Measurements from ENCODE around the gene MEF2C.

The MEF2C gene

GRCh38 chr5:88826646-88827585, 56.1 kb downstream of the MEF2C start:
- DNase-seq (ENCODE audit: low spot score) = peak; percentile 34

GRCh38 chr5:88825584-88826315, 57.2 kb downstream of the MEF2C start:
- DNase-seq (ENCODE audit: low spot score) = no peak

DNA sequence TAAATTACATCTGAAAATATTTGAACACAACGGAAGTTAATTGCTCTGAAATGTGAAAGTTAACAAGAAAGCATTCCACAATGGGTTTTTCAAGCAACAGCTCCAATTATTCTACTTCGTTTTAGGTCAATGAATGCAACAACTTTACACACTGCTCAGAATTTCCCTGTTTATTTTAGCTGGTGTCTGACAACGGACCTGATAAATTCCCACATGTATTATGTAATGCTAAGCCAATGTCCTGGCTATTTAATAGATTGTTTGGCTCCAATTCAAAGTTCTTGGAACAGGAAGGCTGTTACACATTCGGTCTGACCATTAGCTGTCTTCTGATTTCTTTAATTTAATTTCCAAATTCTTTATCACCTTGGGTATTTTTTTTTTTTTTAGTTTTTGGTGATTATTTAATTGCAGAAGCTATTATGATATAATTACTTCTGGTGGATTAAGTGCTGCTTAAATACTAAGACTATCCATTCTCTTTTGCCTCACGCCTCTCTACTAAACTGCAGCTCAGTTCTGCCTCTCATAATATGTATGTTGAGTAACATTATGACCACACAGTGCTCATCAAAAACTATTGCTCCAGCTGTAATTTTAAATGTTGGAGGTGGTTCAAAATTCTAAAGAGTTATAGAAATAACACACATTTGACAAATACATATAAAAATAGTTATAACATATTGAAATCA, 57.9 kb downstream of the MEF2C start:
- no peak for DNase-seq (ENCODE audit: low spot score)

DNA sequence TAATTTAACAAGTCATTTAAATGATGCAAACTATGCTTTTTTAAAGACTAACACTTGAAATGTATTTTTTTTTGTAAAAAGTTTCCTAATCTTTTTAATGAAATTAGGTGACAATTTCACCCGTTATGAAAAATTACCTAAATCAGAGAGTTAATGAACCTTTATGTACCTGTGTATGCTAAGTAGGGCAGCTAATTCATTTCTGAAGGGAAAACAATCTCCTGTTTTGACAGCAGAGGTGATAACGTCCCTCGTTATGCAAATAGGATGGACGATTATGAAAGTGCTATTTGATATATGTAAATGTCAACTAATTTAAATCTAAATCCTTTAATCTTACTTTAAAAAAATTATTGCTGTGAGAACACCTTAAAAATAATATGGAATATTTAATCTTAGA, 58.8 kb downstream of the MEF2C start:
- DNase-seq (ENCODE audit: low spot score) = no peak

GRCh38 chr5:88823201-88823600, 59.8 kb downstream of the MEF2C start:
- no peak for DNase-seq (ENCODE audit: low spot score)

- DNase-seq (ENCODE audit: low spot score) = no peak
These were observed 61.8 kb downstream of the MEF2C start for GRCh38 chr5:88821161-88821560.

DNA sequence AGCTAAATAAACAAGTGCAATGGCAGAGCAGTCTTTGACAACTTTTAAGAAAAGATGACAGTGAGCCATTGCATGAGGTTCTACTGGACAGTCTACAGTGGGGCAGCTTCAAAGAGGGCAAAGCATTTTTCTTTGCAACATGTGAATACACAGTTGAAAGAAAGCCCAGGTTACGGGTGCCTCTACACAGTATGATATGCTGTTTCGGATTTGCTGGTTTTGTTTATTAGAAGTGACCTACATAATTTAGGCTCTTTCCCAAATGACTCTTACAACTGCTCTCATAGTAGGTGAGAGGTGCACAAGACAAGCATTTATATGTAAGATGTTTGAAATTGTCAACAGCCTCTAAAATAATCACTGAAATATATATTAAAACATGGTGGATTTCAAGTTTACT, 62.4 kb downstream of the MEF2C start:
- DNase-seq (ENCODE audit: low spot score) = no peak

DNA sequence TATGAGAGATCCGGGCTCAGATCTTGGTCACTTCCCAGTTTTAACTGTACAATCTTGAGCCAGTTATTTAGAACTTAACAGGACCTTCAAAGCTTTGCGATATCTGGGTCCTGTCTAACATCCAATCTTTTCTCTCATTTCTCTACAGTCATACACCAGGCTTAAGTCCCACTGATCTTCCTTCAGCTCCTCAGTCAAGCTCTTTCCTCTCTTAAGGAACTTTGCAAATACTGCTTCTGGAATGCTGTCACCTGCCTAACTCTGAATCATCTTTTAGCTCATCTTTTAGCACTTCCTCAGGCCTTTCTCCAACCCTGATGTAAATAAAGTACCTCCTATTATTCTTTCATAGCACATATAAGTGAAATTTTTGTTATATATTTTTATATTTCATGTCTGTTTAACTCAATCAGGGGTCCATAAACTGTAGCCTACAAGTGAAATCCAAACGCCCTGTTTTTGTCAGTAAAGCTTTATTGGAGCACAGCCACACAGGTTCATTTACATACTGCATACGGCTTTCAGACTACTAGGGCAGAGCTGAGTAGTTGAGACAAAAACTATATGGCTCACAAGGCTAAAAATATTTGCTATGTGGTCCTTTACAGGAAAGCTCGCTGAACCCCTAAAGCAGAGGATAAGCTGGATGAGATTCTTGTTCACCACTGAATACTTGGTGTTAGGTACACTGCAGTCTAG, 63.5 kb downstream of the MEF2C start:
- no peak for DNase-seq (ENCODE audit: low spot score)

- DNase-seq (ENCODE audit: low spot score) = no peak
These were observed 64.7 kb downstream of the MEF2C start for GRCh38 chr5:88818296-88818695.

- DNase-seq (ENCODE audit: low spot score) = no peak
These were observed 66.8 kb downstream of the MEF2C start for GRCh38 chr5:88816195-88816594.

DNA sequence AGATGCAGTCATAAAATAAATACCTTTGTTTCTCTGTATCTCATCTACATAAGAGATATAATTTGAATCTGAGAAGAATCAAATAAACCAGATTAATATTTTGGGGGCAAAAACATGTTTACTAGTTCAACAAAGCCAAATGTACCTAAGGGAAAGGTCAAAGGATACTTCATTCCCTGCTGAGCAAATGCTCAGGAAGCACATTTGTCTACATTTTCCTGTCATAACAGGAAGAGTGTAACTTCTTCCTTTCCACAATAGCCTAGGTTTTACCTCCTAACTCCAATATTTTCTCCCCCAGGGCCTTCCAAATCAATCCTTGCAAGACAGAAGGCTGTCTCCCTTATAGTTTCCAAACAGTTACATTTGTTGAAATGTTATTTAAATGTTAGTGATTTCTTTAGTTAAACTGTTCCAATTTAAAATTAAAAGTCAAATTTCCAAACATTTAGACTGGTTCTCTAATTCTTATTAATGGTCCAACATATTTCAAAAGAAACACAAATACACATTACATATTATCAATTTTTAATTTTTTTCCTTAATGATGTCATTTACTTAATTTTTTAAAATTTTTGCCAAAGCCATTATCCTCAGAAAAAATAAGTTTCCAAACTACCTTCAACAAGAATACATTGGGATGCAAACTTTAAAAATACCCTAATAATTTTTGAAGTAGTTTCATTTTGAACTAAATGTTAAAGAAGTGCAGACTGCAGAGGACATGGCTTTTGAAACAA, 67.8 kb downstream of the MEF2C start:
- DNase-seq (ENCODE audit: low spot score) = no peak

- no peak for DNase-seq (ENCODE audit: low spot score)
These were observed 69.0 kb downstream of the MEF2C start for GRCh38 chr5:88813805-88814575.

DNA sequence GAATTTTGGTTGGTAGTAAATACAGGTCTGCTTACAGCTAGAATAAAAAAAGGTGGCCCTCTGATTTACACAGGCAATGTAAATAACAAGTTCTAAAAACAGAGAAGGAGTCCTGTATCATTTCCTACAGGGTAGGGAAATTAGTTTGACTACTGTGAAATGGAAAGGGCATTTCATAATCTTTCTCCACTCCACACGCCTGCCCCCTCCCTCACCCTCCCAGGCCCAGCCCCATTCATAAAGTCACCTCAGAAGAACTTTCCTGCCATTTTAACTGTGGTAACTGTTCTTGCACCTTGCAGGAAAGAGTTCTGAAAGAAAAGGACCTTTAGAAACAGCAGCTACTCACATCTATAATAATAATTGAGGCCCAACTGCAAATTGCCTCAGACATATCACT, 69.7 kb downstream of the MEF2C start:
- no peak for DNase-seq (ENCODE audit: low spot score)

DNA sequence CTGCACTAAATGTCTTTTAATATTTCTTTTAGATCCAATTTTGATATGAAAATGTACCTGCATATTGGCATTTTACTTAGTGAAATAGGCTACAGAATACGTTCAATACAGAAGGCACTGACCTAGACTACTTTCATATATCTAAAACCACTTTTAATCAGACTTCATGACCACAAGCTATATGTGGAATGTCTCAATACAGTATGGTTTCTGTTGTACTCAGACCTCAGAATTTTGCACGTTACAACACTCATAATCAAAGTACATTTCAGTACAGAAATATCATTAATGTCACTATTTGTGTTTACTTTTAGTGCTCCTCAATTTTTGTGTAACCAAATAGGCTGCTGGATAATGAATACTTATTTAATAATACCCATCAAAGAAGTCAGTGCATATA, 74.8 kb downstream of the MEF2C start:
- no peak for DNase-seq (ENCODE audit: low spot score)

DNA sequence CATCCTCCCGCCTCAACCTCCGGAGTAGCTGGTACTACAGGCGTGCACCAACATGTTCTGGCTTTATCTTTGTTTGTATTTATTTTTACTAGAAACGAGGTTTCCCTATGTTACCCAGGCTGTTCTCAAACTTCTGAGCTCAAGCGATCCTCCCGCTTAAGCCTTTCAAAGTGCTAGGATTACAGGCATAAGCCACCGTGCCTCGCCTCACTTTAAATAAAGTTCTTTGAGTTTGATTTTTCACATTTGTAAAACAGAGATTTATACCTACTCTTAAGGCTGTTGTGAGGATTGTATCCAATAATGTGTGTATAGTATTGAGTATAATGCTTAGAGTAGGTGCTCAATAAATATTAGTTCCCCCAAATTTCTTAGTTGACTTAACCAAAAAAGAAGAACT, 75.7 kb downstream of the MEF2C start:
- DNase-seq (ENCODE audit: low spot score) = no peak

DNA sequence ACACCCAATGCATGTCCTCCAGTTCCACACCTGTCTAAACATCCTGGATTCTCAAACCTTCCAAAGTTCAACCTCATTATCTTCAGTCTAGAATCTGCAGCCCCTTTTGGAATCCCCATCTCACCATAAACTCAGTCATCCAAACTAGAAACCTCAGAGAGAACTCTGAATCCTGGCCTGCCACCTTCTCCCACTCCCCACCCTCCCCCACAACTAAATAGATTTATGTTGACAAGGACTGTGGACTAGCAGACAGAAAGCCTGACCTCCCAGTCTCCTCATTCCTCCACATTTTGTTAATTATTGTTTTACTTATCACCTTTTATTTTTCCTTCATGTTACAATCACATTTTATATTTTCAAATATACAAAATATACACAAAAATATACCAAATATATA, 76.6 kb downstream of the MEF2C start:
- DNase-seq (ENCODE audit: low spot score) = no peak

- DNase-seq (ENCODE audit: low spot score) = no peak
These were observed 77.7 kb downstream of the MEF2C start for GRCh38 chr5:88805151-88805784.

- no peak for DNase-seq (ENCODE audit: low spot score)
These were observed 78.5 kb downstream of the MEF2C start for GRCh38 chr5:88804444-88804843.

DNA sequence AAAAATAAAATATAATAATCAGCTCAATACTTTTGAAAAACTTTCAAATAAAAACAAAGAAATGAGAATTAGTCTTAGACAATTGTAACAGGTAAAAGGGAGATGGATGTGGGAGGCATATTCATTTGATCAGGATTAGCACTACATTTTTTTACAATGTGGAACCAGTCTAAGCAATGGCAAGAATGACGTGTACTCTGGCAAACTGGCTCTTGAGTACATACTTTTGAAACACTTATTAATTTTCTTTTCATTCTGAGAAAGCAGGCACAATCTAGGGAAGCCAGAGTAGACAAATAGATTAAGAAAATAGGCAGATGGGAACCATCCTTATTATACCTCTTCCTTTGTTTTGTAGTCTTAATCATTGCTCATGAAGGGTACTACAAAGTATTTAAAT, 79.7 kb downstream of the MEF2C start:
- DNase-seq (ENCODE audit: low spot score) = no peak

GRCh38 chr5:88799938-88800535, 82.9 kb downstream of the MEF2C start:
- DNase-seq (ENCODE audit: low spot score) = no peak

Data from LoVo (cell line).